ENCODE results near the gene FGGY.

FGGY gene

DNA sequence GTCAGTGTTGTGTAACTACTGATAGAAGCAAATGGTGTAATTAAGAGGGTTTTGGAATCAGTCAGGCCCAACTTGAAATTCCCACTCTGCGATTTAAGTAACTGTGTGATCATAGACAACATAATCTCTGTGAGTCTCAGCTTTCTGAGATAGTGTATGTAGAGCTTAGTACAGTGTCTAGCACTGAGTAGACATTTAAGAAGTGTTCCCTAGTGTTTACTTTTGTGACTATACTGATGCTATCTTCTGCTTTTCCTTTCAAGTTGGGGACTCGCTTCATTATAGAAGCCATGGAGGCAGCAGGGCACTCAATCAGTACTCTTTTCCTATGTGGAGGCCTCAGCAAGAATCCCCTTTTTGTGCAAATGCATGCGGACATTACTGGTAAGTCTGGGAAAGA is 370.1 kb downstream of the FGGY start:
- no peak for FAIRE-seq

DNA sequence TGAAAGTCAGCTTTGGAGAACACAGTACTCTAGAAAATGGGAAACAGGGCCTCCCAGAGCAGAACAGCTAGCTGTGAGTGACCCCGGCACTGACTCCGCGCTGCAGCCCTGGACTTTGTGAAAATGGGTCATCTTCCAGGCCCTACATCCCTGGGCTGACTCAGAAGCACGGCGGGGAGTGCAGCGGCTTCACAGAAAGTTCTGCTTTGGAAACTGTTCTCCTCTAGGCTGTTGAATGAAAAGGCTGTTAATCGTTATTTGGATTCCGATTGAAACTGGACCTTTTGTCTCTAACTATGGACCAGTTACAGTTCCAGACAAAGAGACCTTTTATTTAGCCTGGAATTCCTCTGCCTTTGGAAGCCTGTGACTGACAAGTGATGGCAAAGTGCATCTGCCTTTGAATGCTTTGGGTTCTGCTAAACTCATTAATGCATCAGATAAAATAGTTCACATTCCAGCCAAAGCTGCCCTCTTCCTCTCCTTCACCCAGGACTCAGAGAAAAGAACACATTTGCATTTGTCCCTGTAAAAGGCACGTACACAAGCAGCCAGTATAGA is 372.9 kb downstream of the FGGY start:
- no peak for FAIRE-seq

GRCh38 chr1:59670662-59671061 is 373.8 kb downstream of the FGGY start:
- no peak for FAIRE-seq

- no peak for FAIRE-seq
Observed at GRCh38 chr1:59671066-59671952, 374.4 kb downstream of the FGGY start.

- FAIRE-seq = no peak
Observed at GRCh38 chr1:59671953-59672305, 375.0 kb downstream of the FGGY start.

- no peak for FAIRE-seq
Observed at GRCh38 chr1:59672851-59673572, 376.1 kb downstream of the FGGY start.

GRCh38 chr1:59673573-59674450 is 376.9 kb downstream of the FGGY start:
- no peak for FAIRE-seq

GRCh38 chr1:59674595-59674994 is 377.7 kb downstream of the FGGY start:
- FAIRE-seq = no peak

DNA sequence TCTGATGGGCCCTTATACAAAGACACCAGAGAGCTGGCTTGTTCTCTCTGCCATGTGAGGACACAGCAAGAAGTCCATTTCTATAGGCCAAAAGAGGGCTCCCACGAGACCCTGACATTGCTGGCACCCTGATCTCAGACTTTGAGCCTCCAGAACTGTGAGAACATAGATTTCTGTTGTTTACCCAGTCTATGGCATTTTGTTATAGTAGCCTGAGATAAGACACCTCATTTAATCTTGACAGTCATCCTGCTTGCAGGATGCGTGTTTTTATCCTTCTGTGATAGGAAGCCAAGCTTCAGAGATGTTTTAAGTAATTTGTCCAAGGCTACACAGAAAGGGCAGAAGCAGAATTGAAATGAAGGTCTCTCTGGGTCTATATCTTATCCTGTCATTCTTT is 379.0 kb downstream of the FGGY start:
- no peak for FAIRE-seq

- no peak for FAIRE-seq
Observed at GRCh38 chr1:59678040-59678439, 381.1 kb downstream of the FGGY start.

DNA sequence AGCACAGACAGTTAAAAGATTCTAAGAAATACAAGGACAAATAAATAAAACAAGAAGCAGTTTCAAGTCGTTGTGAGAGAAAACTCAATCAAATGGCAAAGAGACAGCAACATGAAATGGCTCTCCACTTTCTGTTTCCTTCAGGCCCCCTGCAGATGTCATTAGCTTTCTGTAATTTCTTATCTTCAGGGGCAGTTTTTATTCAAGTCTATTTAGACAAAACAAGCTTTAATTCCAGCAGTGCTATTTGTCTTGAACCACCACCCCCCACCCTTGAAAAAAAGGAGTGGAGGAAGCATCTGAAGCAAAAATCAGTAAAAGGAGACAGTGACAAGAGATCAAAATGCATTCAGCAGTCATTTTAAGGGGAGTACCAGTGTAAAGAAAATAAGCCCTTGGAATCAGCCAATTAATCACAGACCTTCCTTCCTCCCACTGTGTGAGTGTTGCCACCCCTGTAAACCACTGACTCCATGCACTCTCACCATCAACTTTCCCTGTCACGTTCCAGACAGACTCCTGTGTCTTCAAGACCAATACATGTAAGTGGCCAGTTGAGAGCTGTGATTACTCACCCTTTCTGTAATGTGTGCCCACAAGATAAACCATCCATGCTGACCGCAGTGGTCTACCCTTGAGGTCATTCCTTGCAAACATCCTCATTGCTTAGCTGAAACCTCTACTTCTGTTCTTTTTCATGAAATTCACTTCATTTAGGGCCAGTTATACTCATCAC is 381.8 kb downstream of the FGGY start:
- FAIRE-seq = no peak

- FAIRE-seq = no peak
Observed at GRCh38 chr1:59680044-59680443, 383.1 kb downstream of the FGGY start.

DNA sequence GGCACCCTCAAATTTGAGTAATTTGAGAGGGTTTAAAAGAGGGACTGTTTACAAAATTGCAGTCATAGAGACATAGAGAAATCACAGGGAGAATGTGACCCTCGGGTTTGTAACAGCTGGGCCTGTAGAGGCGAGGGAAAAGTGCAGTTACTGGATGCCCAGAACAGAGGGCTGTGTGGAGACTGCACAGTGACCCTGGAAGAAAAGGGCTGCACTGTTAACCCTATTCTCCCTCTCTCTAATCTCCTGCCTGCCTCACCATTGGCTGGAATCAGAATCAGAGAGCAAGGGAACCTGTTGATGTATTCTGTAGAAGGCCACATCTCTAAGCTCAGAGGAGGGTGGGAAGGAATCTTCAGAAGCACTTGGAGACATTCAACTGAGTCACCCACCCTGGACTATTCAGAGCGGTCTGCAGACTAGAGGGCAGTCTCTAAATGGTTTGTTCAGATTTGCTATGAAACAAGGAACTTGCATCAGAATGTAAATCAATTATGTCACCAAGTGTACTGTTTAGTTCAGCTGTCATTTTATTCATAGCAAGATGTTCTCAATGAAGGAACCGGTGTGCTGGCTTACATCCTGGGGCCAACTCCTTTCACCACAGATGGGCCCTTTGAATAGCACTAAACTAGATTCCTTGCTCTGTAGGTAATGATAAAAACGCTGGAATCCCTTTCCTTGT is 385.6 kb downstream of the FGGY start:
- no peak for FAIRE-seq

DNA sequence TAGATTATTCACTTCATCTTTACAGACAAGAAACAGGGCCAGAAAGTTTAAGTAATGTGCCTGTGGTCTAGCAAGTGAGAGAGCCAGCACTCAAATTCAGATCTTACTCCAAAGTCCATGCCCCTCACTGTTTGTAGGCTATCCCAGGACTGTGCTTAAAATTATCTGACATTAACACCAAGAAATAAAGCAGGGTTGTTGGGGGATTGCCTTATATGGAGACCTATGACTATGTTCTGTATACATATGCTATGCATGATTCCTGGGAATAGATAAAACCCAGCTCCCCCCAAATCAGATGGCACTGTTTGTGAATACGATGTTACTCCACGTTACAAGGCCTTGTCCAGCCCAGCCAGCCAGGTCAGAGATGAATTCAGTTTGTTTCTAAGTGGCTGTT is 386.3 kb downstream of the FGGY start:
- FAIRE-seq = no peak

DNA sequence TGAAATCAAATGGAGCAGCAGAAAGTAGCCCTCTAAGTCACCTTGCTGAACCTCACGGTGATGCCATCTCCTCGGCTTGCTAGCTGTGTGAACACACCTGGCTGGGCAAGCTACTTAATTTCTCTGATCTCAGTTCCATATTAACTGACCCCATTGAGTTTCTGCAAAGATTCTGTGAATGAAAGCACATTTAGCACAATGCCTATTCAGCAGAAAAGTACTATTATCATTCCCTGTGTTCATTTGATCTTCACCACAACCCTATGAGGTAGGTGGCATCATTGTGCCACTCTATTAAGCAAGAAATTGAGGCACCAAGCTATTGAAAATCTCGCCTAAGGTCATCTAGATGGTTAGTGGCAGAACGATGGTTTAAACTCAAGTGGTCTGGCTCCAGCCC is 387.8 kb downstream of the FGGY start:
- no peak for FAIRE-seq

GRCh38 chr1:59685101-59685500 is 388.2 kb downstream of the FGGY start:
- FAIRE-seq = no peak

- no peak for FAIRE-seq
Observed at GRCh38 chr1:59685666-59686065, 388.8 kb downstream of the FGGY start.

DNA sequence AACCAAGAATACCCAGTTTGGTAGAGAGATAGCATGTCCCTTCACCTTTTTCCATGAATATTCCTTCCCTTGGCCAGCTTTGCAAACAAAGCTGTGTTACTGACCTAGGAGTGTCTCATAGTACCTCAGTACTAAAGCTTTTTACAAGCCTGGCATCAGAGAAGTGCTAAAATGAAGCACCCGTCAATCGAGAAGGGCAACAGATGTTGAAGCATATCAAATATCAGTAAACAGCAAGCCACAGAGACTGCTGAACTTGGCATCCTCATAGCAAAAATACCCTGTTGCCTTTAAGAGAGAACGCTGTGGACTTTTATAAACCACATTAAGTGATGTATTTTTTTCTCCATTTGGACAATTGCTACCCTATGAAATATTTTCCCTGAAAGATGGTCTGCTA is 389.3 kb downstream of the FGGY start:
- no peak for FAIRE-seq

- FAIRE-seq = no peak
Observed at GRCh38 chr1:59686574-59686973, 389.7 kb downstream of the FGGY start.

DNA sequence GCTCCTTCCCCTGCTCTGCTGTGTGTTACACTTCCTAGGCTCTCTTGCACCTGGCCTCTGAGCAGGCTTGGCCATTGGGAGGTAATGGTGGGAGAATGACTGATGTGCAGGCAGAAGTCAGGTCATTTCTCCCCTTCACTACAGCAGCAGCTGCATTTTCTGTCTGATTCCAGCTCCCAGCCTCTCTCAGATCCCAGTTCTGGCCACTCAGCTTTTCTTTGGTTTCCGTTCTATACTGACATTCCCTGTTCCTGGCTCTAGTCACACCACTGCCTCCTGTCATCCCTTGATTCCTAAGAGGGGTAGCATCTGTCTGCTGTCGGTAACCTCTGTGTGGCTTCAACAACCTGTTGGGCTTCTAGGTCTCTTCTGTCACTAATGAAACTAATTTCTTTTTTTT is 390.2 kb downstream of the FGGY start:
- no peak for FAIRE-seq

DNA sequence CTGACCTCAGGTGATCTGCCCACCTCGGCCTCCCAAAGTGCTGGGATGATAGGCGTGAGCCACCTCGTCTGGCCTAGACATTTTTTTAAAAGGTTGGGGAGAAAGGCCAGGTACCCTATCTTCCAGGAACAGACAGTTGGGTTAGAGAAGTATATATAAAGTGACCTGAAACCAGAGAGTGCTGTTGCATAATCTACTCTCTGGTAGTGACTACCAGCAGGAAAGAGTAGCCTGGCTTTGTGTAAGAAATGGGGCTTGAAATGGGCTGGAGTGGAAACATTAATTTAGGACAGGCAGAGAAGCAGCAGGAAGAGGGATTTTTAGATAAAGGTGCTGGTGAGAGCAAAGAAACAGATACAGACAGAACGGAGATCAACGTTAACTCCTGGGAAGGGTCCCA is 392.1 kb downstream of the FGGY start:
- FAIRE-seq = no peak

GRCh38 chr1:59689730-59690129 is 392.8 kb downstream of the FGGY start:
- no peak for FAIRE-seq

Data from A204.1 (cell line).